Keratinocyte (primary cell): ENCODE results near the gene NREP.

Experiments
- EZH2 ChIP-seq: IDR thresholded peaks from one replicate; pipeline ENCODE4 v1.6.1; 2012; ENCODE audit warnings: inconsistent platforms, mild to moderate bottlenecking, low read length, moderate library complexity
- TF ChIP-seq, protein P1 (sequence below), 3 experiments: IDR thresholded peaks in 1 of 3; conservative IDR thresholded peaks in 1 of 3; optimal IDR thresholded peaks in 1 of 3; 2 replicates in 2 of 3; 3 replicates in 1 of 3; pipeline versions ENCODE3 to v1.5.1; 2011; ENCODE audit warnings: low read length in 3 of 3, mild to moderate bottlenecking in 3 of 3, moderate library complexity in 2 of 3, control low read depth in 1 of 3, inconsistent platforms in 1 of 3; ENCODE audit not compliant: insufficient read depth in 2 of 3; ENCODE audit errors: extremely low read depth in 1 of 3

DNA sequence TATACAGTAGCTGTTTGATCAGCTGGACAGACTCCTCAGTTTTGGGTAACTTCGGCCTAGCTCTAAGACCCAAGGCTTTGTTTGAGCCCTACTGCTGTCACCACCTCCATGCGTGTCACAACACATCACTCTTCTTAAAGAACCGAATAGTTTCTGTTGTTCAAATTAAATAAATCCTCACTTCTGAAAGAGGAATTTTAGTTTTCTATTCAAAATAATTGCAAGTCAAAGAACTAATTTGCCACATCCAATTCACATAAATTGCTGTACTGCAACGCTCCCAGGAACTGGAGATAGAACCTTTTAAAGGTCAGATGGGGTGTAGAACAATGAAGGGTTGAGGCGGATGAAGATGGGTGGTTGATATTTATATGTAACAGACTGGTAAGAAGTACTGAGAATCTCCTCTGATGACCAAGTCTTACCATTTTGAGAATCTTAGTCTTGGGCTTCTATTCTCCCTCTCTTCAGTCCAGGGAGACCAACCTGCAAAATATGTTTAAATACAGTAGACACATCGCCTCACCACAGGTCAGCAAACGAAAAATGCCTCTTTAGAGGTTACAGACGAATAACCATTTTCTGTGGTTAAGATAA, 1.6 kb downstream of the NREP start:
- TF ChIP-seq, protein P1, sequence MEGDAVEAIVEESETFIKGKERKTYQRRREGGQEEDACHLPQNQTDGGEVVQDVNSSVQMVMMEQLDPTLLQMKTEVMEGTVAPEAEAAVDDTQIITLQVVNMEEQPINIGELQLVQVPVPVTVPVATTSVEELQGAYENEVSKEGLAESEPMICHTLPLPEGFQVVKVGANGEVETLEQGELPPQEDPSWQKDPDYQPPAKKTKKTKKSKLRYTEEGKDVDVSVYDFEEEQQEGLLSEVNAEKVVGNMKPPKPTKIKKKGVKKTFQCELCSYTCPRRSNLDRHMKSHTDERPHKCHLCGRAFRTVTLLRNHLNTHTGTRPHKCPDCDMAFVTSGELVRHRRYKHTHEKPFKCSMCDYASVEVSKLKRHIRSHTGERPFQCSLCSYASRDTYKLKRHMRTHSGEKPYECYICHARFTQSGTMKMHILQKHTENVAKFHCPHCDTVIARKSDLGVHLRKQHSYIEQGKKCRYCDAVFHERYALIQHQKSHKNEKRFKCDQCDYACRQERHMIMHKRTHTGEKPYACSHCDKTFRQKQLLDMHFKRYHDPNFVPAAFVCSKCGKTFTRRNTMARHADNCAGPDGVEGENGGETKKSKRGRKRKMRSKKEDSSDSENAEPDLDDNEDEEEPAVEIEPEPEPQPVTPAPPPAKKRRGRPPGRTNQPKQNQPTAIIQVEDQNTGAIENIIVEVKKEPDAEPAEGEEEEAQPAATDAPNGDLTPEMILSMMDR (optimal IDR thresholded peaks at IDR 0.05 in 1 of 3, IDR thresholded peaks at IDR 0.05 in 1 of 3, conservative IDR thresholded peaks at IDR 0.05 in 1 of 3; ENCODE audit: extremely low read depth in 1 of 3, insufficient read depth in 2 of 3, low read length in 3 of 3) = no peak
- no peak for TF ChIP-seq EZH2
